Gastroesophageal sphincter (tissue), 4 donors: Measurements from ENCODE around the gene NOP53. TPM values are rescaled to one million over a fixed set of nuclear protein-coding genes. Genes with fewer than 3 reads are reported as not detected.

Experiments
- ATAC-seq: fragments of 150-250 bp; one replicate; pipeline ENCODE4 v1.9.1; 2016; ENCODE audit warnings: mild to moderate bottlenecking, moderate library complexity
- H3K27ac ChIP-seq, 4 donors: fragments of 200-600 bp; sonication (generic) in 3 of 4; 1 replicate in 3 of 4; 2 replicates in 1 of 4; pipeline ENCODE4 v1.5.1; 2016 to 2019
- H3K27me3 ChIP-seq: fragments of 200-600 bp; sonication (generic); one replicate; pipeline ENCODE4 v1.5.1; 2019
- H3K36me3 ChIP-seq, 2 donors: fragments of 200-600 bp; sonication (generic); one replicate each; pipeline ENCODE4 v1.5.1; 2019; ENCODE audit warnings: control low read depth in 1 of 2
- H3K4me1 ChIP-seq, 3 donors: fragments of 200-600 bp; sonication (generic); 1 replicate in 2 of 3; 2 replicates in 1 of 3; pipeline ENCODE4 v1.5.1; 2016 to 2019; ENCODE audit warnings: control low read depth in 2 of 3
- H3K4me3 ChIP-seq, 2 donors: fragments of 200-600 bp; sonication (generic); one replicate each; pipeline ENCODE4 v1.5.1; 2019; ENCODE audit warnings: mild to moderate bottlenecking in 1 of 2, moderate library complexity in 1 of 2
- H3K9me3 ChIP-seq, 3 donors: fragments of 200-600 bp; sonication (generic); one replicate each; pipeline ENCODE4 v1.5.1; 2017 to 2019; ENCODE audit warnings: control low read depth in 2 of 3
- EP300 ChIP-seq: sonication (generic); formaldehyde crosslinking; IDR thresholded peaks from one replicate; pipeline ENCODE4 v1.6.1; 2017; ENCODE audit warnings: antibody characterized with exemption, mild to moderate bottlenecking
- POLR2A ChIP-seq, 2 donors: fragments of 450-650 bp; IDR thresholded peaks; one replicate each; pipeline ENCODE4 v1.6.1; 2017; ENCODE audit warnings: antibody characterized with exemption in 2 of 2, mild to moderate bottlenecking in 2 of 2, moderate library complexity in 1 of 2
- POLR2AphosphoS5 ChIP-seq: sonication (generic); formaldehyde crosslinking; IDR thresholded peaks from one replicate; pipeline ENCODE4 v1.6.1; 2017; ENCODE audit warnings: antibody characterized with exemption
- WGBS, 2 donors: methylation state at CpG; one replicate each; pipeline ENCODE4 v1.1.5; 2018; ENCODE audit warnings: low coverage in 1 of 2; 5-methylcytosine and 5-hydroxymethylcytosine counted together
- total RNA-seq, 4 donors: library from RNA; depleted of rRNA; stranded (reverse); fragments of >200 nt; gene quantifications; one replicate each; pipeline ENCODE4 v1.1.0, GENCODE V29; 2016
- TF ChIP-seq, protein P1 (sequence below), 4 experiments: fragments of 200-600 bp in 2 of 4; fragments of 450-650 bp in 2 of 4; sonication (generic) in 1 of 4; IDR thresholded peaks; one replicate each; pipeline ENCODE4 v1.5.1; 2017 to 2019; ENCODE audit warnings: antibody characterized with exemption in 4 of 4, mild to moderate bottlenecking in 2 of 4, moderate library complexity in 2 of 4

NOP53 gene
- total RNA-seq, 4 donors from 2014 or later, result 332 to 592 (median 362) TPM

DNA sequence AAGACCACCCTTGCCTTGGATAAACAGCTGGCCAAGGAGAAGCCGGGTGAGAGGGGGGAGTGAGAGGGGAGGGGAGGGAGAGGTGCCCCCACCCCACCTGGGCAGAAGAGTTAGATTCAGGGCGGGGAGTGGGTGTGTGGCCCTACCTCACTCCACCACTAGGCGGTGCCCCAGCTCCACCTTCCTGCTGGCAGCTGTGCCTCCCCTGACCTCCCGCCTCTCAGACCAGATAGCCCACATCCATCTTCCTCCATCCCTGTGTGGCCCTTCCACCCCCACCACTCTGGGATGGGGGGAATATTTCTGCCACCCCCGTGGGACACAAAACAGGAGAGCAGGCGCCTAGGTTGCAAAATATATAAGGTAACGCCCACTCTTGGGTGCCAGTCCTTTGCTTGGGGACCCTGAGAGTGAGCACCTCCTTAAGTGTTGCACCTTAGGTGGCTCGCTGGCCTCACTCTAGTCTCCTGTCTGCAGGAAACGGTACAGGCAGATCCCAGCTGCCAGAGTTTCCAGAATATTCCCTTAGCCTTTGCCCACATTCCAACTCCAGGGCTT, 45.9 kb upstream of the NOP53 start:
- H3K4me3 ChIP-seq, result no peak overlapping the region
- H3K36me3 ChIP-seq, result peaks cover 0 to 72% of the 10 kb centered on the region in 2 donors
- 60 to 90% methylated on average over 1 to 2 of the region's 9 CpGs for WGBS, 2 donors
- H3K9me3 ChIP-seq, result no peaks in the 10 kb centered on the region
- no peak for ATAC-seq
- H3K27ac ChIP-seq, result peak overlapping the region in 3 of 4 donors; percentile 62 to 80 (median 73)
- peaks cover 0 to 33% (median 0%) of the 10 kb centered on the region in 3 donors for H3K4me1 ChIP-seq
- H3K27me3 ChIP-seq, result no peaks in the 10 kb centered on the region
- TF ChIP-seq, protein P1, sequence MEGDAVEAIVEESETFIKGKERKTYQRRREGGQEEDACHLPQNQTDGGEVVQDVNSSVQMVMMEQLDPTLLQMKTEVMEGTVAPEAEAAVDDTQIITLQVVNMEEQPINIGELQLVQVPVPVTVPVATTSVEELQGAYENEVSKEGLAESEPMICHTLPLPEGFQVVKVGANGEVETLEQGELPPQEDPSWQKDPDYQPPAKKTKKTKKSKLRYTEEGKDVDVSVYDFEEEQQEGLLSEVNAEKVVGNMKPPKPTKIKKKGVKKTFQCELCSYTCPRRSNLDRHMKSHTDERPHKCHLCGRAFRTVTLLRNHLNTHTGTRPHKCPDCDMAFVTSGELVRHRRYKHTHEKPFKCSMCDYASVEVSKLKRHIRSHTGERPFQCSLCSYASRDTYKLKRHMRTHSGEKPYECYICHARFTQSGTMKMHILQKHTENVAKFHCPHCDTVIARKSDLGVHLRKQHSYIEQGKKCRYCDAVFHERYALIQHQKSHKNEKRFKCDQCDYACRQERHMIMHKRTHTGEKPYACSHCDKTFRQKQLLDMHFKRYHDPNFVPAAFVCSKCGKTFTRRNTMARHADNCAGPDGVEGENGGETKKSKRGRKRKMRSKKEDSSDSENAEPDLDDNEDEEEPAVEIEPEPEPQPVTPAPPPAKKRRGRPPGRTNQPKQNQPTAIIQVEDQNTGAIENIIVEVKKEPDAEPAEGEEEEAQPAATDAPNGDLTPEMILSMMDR (IDR thresholded peaks at IDR 0.05), result peak in 3 of 4 experiments; percentile 80 to 85 (median 80)
- TF ChIP-seq POLR2AphosphoS5 (no peak), EP300 (no peak)

DNA sequence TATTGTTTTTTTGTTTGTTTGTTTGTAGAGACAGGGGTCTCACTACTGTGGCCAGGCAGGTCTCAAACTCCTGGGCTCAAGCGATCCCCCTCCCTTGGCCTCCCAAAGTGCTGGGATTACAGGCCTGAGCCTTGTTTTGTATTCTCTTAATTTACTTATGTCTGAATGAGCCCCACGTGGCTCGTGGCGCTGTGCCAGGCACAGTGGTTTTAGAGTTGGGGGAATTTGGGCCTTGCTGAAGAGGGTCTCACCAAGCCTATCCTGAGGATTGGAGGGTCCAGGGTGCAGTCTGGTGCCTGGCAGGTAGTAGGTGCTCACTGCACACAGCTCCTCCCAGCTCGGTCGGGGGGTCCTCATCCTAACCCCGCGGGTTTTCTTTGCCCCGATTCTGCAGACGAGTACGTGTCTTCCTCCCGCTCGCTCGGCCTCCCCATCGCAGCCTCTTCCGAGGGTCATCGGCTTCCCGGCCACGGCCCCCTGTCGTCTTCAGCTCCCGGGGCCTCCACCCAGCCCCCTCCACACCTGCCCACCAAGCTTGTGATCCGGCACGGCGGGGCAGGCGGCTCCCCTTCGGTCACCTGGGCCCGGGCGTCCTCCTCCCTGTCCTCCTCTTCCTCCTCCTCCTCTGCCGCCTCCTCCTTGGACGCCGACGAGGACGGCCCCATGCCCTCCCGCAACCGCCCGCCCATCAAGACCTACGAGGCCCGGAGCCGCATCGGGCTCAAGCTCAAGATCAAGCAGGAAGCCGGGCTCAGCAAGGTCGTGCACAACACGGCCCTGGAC, 44.2 kb upstream of the NOP53 start:
- no peak for ATAC-seq
- Histone ChIP-seq H3K27ac (peak overlapping the region in 1 of 4 donors; percentile 15), H3K4me1 (peaks cover 0 to 36% (median 0%) of the 10 kb centered on the region in 3 donors), H3K36me3 (peaks cover 0 to 55% of the 10 kb centered on the region in 2 donors), H3K9me3 (no peaks in the 10 kb centered on the region), H3K27me3 (no peaks in the 10 kb centered on the region), H3K4me3 (no peak overlapping the region)
- WGBS, 2 donors, result 88% methylated on average over 17 of the region's 43 CpGs; no CpG with 5 or more reads in 1 of the 2 donors
- TF ChIP-seq EP300 (no peak), POLR2AphosphoS5 (no peak), POLR2A (IDR thresholded peaks at IDR 0.05) (no peak)
- TF ChIP-seq, protein P1 (IDR thresholded peaks at IDR 0.05), result no peak

DNA sequence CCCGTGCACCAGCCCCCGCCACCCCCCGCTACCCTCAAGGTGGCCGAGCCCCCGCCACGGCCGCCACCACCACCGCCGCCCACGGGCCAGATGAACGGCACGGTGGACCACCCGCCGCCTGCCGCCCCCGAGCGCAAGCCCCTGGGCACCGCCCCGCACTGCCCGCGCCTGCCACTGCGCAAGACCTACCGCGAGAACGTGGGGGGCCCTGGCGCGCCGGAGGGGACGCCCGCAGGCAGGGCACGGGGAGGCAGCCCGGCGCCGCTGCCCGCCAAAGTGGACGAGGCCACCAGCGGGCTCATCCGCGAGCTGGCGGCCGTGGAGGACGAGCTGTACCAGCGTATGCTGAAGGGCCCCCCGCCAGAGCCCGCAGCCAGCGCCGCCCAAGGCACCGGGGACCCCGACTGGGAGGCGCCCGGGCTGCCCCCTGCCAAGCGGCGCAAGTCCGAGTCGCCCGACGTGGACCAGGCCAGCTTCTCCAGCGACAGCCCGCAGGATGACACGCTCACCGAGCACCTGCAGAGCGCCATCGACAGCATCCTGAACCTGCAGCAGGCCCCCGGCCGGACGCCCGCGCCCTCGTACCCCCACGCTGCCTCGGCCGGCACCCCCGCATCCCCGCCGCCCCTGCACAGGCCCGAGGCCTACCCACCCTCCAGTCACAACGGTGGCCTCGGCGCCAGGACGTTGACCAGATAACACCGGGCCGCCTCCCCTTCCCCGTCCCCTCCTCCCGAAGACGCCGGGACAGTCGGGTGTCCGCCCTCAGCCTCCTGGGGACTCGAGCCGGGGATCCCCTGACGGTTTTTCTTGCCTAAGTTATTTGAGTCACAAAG, 43.4 kb upstream of the NOP53 start:
- Histone ChIP-seq H3K9me3 (no peaks in the 10 kb centered on the region), H3K4me1 (peaks cover 0 to 37% (median 0%) of the 10 kb centered on the region in 3 donors), H3K27ac (peak overlapping the region in 2 of 4 donors; percentile 64 to 73), H3K4me3 (no peak overlapping the region), H3K27me3 (no peaks in the 10 kb centered on the region), H3K36me3 (peaks cover 0 to 49% of the 10 kb centered on the region in 2 donors)
- WGBS, 2 donors, result no CpG with 5 or more reads among the region's 91 CpGs
- ATAC-seq, result no peak
- TF ChIP-seq, protein P1 (IDR thresholded peaks at IDR 0.05), result no peak
- no peak for TF ChIP-seq POLR2A (IDR thresholded peaks at IDR 0.05)
- TF ChIP-seq POLR2AphosphoS5, result no peak
- no peak for TF ChIP-seq EP300

DNA sequence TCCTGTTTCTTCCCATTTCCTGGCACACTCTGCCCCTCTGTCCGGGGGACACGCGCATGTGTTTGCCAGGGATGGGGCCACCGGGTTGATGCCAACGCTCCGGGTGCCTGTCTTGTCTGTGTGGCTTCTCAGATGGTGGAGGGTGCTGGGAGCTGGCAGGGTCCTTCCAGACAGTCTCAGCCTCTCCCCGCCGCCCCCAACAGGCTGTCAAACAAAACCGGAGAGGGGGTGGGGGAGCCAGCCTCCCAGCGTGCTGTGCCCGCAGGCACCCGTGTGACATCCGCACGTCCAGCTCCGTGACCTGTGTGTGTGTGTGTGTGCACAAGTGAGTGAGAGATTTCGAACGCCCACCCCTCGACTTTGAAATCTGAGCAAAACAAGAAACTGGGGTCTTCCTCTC, 42.7 kb upstream of the NOP53 start:
- Histone ChIP-seq H3K27ac (peak overlapping the region in 2 of 4 donors; percentile 64 to 73), H3K36me3 (peaks cover 0 to 49% of the 10 kb centered on the region in 2 donors), H3K9me3 (no peaks in the 10 kb centered on the region), H3K4me3 (no peak overlapping the region), H3K27me3 (no peaks in the 10 kb centered on the region), H3K4me1 (peaks cover 0 to 40% (median 0%) of the 10 kb centered on the region in 3 donors)
- WGBS, 2 donors, result 84 to 94% methylated on average over 3 to 6 of the region's 18 CpGs
- no peak for ATAC-seq
- TF ChIP-seq POLR2AphosphoS5 (no peak), EP300 (no peak), POLR2A (IDR thresholded peaks at IDR 0.05) (no peak)
- TF ChIP-seq, protein P1 (IDR thresholded peaks at IDR 0.05), result no peak
